ES-I3 (cell line): ENCODE results near the gene PMS2.
"Not testable (repeated sequence)": the region's sequence is repeated elsewhere in the genome, so short reads cannot be mapped to it uniquely, and the experiment has no call there.

ENCODE experiments used
- H3K36me3 ChIP-seq: 2 replicates; pipeline ENCODE4 v1.6.1; 2013; ENCODE audit warnings: mild to moderate bottlenecking, low read length, control low read depth, moderate library complexity; ENCODE audit not compliant: insufficient read depth
- H3K4me1 ChIP-seq: 2 replicates; pipeline ENCODE4 v1.6.1; 2013; ENCODE audit warnings: mild to moderate bottlenecking, control low read depth, low read length; ENCODE audit not compliant: insufficient read depth
- H3K9ac ChIP-seq: 2 replicates; pipeline ENCODE4 v1.6.1; 2013; ENCODE audit warnings: low read depth, mild to moderate bottlenecking, low read length, moderate library complexity
- H3K9me3 ChIP-seq: 2 replicates; pipeline ENCODE4 v1.6.1; 2013; ENCODE audit warnings: mild to moderate bottlenecking, low read length, moderate library complexity; ENCODE audit not compliant: control insufficient read depth, insufficient read depth

Gene PMS2

GRCh38 chr7:6026011-6026819 lies 17.4 kb upstream of the PMS2 start:
- no peaks in the 10 kb centered on the region for H3K9me3 ChIP-seq
- H3K9ac ChIP-seq: no peak overlapping the region
- no peaks in the 10 kb centered on the region for H3K4me1 ChIP-seq
- H3K36me3 ChIP-seq: peaks cover 22% of the 10 kb centered on the region

GRCh38 chr7:6023974-6024435 lies 15.2 kb upstream of the PMS2 start:
- Histone ChIP-seq H3K36me3 (peaks cover 32% of the 10 kb centered on the region), H3K4me1 (no peaks in the 10 kb centered on the region), H3K9ac (no peak overlapping the region), H3K9me3 (no peaks in the 10 kb centered on the region)

- H3K9me3 ChIP-seq: no peaks in the 10 kb centered on the region
- H3K36me3 ChIP-seq: peaks cover 36% of the 10 kb centered on the region
- H3K4me1 ChIP-seq: no peaks in the 10 kb centered on the region
- H3K9ac ChIP-seq: no peak overlapping the region
Measured at GRCh38 chr7:6022707-6023106, 13.9 kb upstream of the PMS2 start.

GRCh38 chr7:6020371-6021286 lies 11.8 kb upstream of the PMS2 start:
- Histone ChIP-seq H3K4me1 (no peaks in the 10 kb centered on the region), H3K36me3 (peaks cover 43% of the 10 kb centered on the region), H3K9me3 (no peaks in the 10 kb centered on the region), H3K9ac (no peak overlapping the region)

GRCh38 chr7:6016653-6016966 lies 7.8 kb upstream of the PMS2 start:
- Histone ChIP-seq H3K36me3 (peaks cover 26% of the 10 kb centered on the region), H3K9me3 (no peaks in the 10 kb centered on the region), H3K4me1 (no peaks in the 10 kb centered on the region), H3K9ac (no peak overlapping the region)

- no peaks in the 10 kb centered on the region for H3K9me3 ChIP-seq
- peaks cover 25% of the 10 kb centered on the region for H3K36me3 ChIP-seq
- no peak overlapping the region for H3K9ac ChIP-seq
- no peaks in the 10 kb centered on the region for H3K4me1 ChIP-seq
Measured at GRCh38 chr7:6015917-6016652, 7.2 kb upstream of the PMS2 start.

- Histone ChIP-seq H3K4me1 (no peaks in the 10 kb centered on the region; the same call in 1 of the 2 replicates), H3K9me3 (no peaks in the 10 kb centered on the region), H3K9ac (no peak overlapping the region), H3K36me3 (peaks cover 12% of the 10 kb centered on the region; the same call in 1 of the 2 replicates)
Measured at GRCh38 chr7:6012355-6013104, 3.7 kb upstream of the PMS2 start.

GRCh38 chr7:6011541-6011940 lies 2.7 kb upstream of the PMS2 start:
- Histone ChIP-seq H3K9ac (no peak overlapping the region), H3K36me3 (peaks cover 12% of the 10 kb centered on the region; the same call in 1 of the 2 replicates), H3K9me3 (no peaks in the 10 kb centered on the region), H3K4me1 (no peaks in the 10 kb centered on the region; the same call in 1 of the 2 replicates)

GRCh38 chr7:6010370-6010769 lies 1.5 kb upstream of the PMS2 start:
- H3K9me3 ChIP-seq, H3K36me3 ChIP-seq, H3K4me1 ChIP-seq: not testable (repeated sequence)
- peak overlapping the region; percentile 83; the same call in 1 of the 2 replicates for H3K9ac ChIP-seq

GRCh38 chr7:6007835-6008590 lies 836 bp downstream of the PMS2 start:
- H3K4me1 ChIP-seq, H3K9me3 ChIP-seq, H3K36me3 ChIP-seq: not testable (repeated sequence)
- H3K9ac ChIP-seq: peak overlapping the region; percentile 95

- Histone ChIP-seq H3K4me1 (no peaks in the 10 kb centered on the region; the same call in 1 of the 2 replicates), H3K36me3 (peaks cover under 1% of the 10 kb centered on the region; the same call in 1 of the 2 replicates), H3K9ac (no peak overlapping the region), H3K9me3 (no peaks in the 10 kb centered on the region)
Measured at GRCh38 chr7:6007386-6007785, 1.5 kb downstream of the PMS2 start.

GRCh38 chr7:5997210-5997808 lies 11.5 kb downstream of the PMS2 start:
- H3K4me1 ChIP-seq: no peaks in the 10 kb centered on the region
- H3K36me3 ChIP-seq: peaks cover 12% of the 10 kb centered on the region
- no peak overlapping the region for H3K9ac ChIP-seq
- H3K9me3 ChIP-seq: no peaks in the 10 kb centered on the region

- H3K36me3 ChIP-seq, H3K4me1 ChIP-seq, H3K9me3 ChIP-seq, H3K9ac ChIP-seq: not testable (repeated sequence)
Measured at GRCh38 chr7:5987061-5987460, 21.8 kb downstream of the PMS2 start.
